Body of pancreas (tissue), 4 donors: Measurements from ENCODE around the gene CDK13.

Experiments used
- CTCF ChIP-seq, 7 experiments: fragments of 450-650 bp in 4 of 7; fragments of 200-600 bp in 3 of 7; sonication (generic) in 3 of 7; IDR thresholded peaks; one replicate each; pipeline ENCODE4 v1.5.1; 2016 to 2019; ENCODE audit warnings: antibody characterized with exemption in 7 of 7
- POLR2A ChIP-seq, 3 donors: fragments of 450-650 bp; IDR thresholded peaks; one replicate each; pipeline ENCODE4 v1.6.1; 2016; ENCODE audit warnings: antibody characterized with exemption in 3 of 3, mild to moderate bottlenecking in 2 of 3

- TF ChIP-seq CTCF (IDR thresholded peaks at IDR 0.05) (no peak), POLR2A (IDR thresholded peaks at IDR 0.05) (no peak)
Observed at GRCh38 chr7:39954694-39955093, 4.6 kb downstream of the CDK13 start.
